ENCODE data around the gene ATP6V0A1. TPM values are rescaled to one million over a fixed set of nuclear protein-coding genes. Genes with fewer than 3 reads are reported as not detected.
A peak's percentile ranks its signal among the peaks of the same experiment; 100 is the strongest.

ATP6V0A1 gene
- total and polyA plus RNA-seq, 2 of the 4 experiments (the other 2 are of a cell fraction), result 18.8 to 34.0 TPM

DNA sequence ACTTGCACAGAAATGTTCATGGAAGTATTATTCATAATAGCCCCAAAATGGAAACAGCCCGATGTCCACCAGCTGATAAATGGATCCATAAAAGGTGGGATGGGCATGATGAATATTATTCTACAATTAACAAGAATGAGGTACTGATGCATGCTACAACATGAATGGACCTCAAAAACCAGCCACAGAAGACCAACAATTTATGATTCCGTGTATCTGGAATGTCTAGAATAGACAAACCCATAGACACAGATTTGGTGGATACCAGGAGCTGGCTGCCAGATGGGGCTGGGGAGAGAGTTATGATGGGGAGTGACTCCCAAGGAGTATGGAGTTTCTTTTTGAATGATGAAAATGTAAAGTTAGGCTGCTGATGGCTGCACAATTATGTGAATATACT is 66.5 kb downstream of the ATP6V0A1 start:
- Histone ChIP-seq H2BK15ac (ENCODE audit: low read depth, low read length) (peak overlapping the region; percentile 44; the same call in 2 of the 3 replicates), H2AK5ac (ENCODE audit: low read depth, low read length) (peak overlapping the region; percentile 57; the same call in 1 of the 2 replicates), H4K8ac (ENCODE audit: low read depth in 2 of 2, low read length in 2 of 2) (peak overlapping the region; percentile 30 to 47), H2BK120ac (ENCODE audit: low read depth, low read length) (peak overlapping the region; percentile 90), H4K20me1 (ENCODE audit: insufficient read depth, low read length) (no peaks in the 10 kb centered on the region), H4K5ac (ENCODE audit: low read depth, low read length) (no peak overlapping the region), H3K4me1 (ENCODE audit: control insufficient read depth, insufficient read depth, low read length) (peaks cover 37% of the 10 kb centered on the region), H4K91ac (ENCODE audit: insufficient read depth, low read depth, low read length) (peak overlapping the region; percentile 31; the same call in 1 of the 2 replicates), H3K9me1 (ENCODE audit: insufficient read depth, low read length) (peaks cover 28% of the 10 kb centered on the region), H3K4me2 (ENCODE audit: low read depth, low read length) (peak overlapping the region; percentile 16; the same call in 1 of the 2 replicates), H2AK9ac (replicated peaks; ENCODE audit: low read depth, low read length, poor library complexity) (no peak overlapping the region), H3K56ac (ENCODE audit: extremely low read depth, insufficient read depth, low read length) (no peak overlapping the region), H3K27me3 (ENCODE audit: control insufficient read depth, insufficient read depth, low read length) (no peaks in the 10 kb centered on the region), H3K9me3 (ENCODE audit: control insufficient read depth, insufficient read depth, low read length) (no peaks in the 10 kb centered on the region), H3K14ac (replicated peaks; ENCODE audit: low read depth, low read length) (peak overlapping the region; percentile 81; the same call in 1 of the 2 replicates), H2BK5ac (ENCODE audit: low read depth, low read length, poor library complexity, severe bottlenecking) (peak overlapping the region; percentile 84), H3K4ac (ENCODE audit: low read depth, low read length) (peak overlapping the region; percentile 92; the same call in 1 of the 2 replicates), H3K4me3 (ENCODE audit: insufficient read depth, low read depth, low read length) (no peak overlapping the region), H3K23ac (ENCODE audit: low read depth, low read length) (peak overlapping the region; percentile 6; the same call in 1 of the 2 replicates), H2BK20ac (ENCODE audit: low read depth, low read length) (peak overlapping the region; percentile 90; the same call in 1 of the 2 replicates), H3K9ac (ENCODE audit: low read depth, low read length) (no peak overlapping the region), H3K79me1 (ENCODE audit: low read depth in 1 of 2, low read length in 2 of 2) (peaks cover 9 to 37% of the 10 kb centered on the region in 2 experiments; a peak in 3 of 4 replicates), H2AFZ (replicated peaks; ENCODE audit: low read length, poor library complexity) (no peak overlapping the region), H3K27ac (ENCODE audit: insufficient read depth, low read length) (no peak overlapping the region; the same call in 1 of the 2 replicates), H3K18ac (ENCODE audit: low read depth, low read length) (peak overlapping the region; percentile 19; the same call in 1 of the 2 replicates), H3K36me3 (ENCODE audit: control insufficient read depth, insufficient read depth, low read length) (peaks cover 2% of the 10 kb centered on the region; the same call in 1 of the 2 replicates)
- intact Hi-C loops (cut with micrococcal nuclease) (loop anchor here (5.0 to 10.0 kb wide), 3 partner anchors 303 to 563 kb away; no protein-coding TSS in a partner anchor), dilution Hi-C loops (cut with HindIII; ENCODE audit: low sequenced_read_pairs, unreplicated experiment) (no loop called here), in situ Hi-C loops (cut with MboI; ENCODE audit: low sequenced_read_pairs) (loop anchor here (5.0 to 10.0 kb wide), 2 partner anchors 98 to 300 kb away; no protein-coding TSS in a partner anchor)
- CTCF ChIA-PET, result interaction anchor here (0.9 kb wide), 1 partner anchor 344 kb away, joined by 3 read pairs; the partner anchor contains the start of gene KCNH4
- ATAC-seq (ENCODE audit: low read depth) (peak; percentile 28), DNase-seq (peak; percentile 89)
- TF ChIP-seq FOS (IDR thresholded peaks at IDR 0.05; ENCODE audit: low read depth, low read length), result 0 out of 2 replicates have a peak, but pooled peaks have one; percentile 5
- TF ChIP-seq RFX5 (IDR thresholded peaks at IDR 0.05; ENCODE audit: low read depth, low read length), result no peak
- no CpG with 5 or more reads among the region's 2 CpGs for WGBS, 2 experiments (ENCODE audit: extremely low coverage in 2 of 2, insufficient read length in 1 of 2)
- no TSS peak for BruUV-seq (replicated peaks)
- POLR2A ChIA-PET (ENCODE audit: unreplicated experiment), result interaction anchor here (0.5 kb wide), 1 partner anchor 342 kb away, joined by 3 read pairs; no protein-coding TSS in a partner anchor

All from IMR-90 (cell line).